CD14-positive monocyte (primary cell): ENCODE data around the gene RP2. TPM values are rescaled to one million over a fixed set of nuclear protein-coding genes. Genes with fewer than 3 reads are reported as not detected.

Experiments used
- DNase-seq, 3 donors: peaks; one replicate each; pipeline ENCODE4 v3.0.0-alpha.2; 2011 to 2022
- H2AFZ ChIP-seq: 2 replicates; pipeline ENCODE4 v1.6.0; 2012; ENCODE audit warnings: mild to moderate bottlenecking, low read depth, low read length, inconsistent platforms; ENCODE audit not compliant: insufficient read depth, poor library complexity, severe bottlenecking
- H3K27ac ChIP-seq, 2 donors: 1 replicate in 1 of 2; 2 replicates in 1 of 2; pipeline ENCODE4 v1.5.1; 2012 to 2013; ENCODE audit warnings: low read length in 2 of 2, control low read depth in 1 of 2, inconsistent platforms in 1 of 2, low read depth in 1 of 2, mild to moderate bottlenecking in 1 of 2
- H3K27me3 ChIP-seq, 2 donors: one replicate each; pipeline versions ENCODE4 v1.6.0 to v1.6.1; 2011 to 2013; ENCODE audit warnings: low read length in 2 of 2; ENCODE audit not compliant: control insufficient read depth in 2 of 2, insufficient read depth in 2 of 2
- H3K36me3 ChIP-seq, 2 donors: replicated peaks in 1 of 2; 1 replicate in 1 of 2; 2 replicates in 1 of 2; pipeline versions ENCODE4 v1.5.1 to v1.6.1; 2012 to 2013; ENCODE audit warnings: low read length in 2 of 2, control low read depth in 1 of 2, inconsistent platforms in 1 of 2, mild to moderate bottlenecking in 1 of 2; ENCODE audit not compliant: insufficient read depth in 2 of 2, control insufficient read depth in 1 of 2
- H3K4me1 ChIP-seq, 2 donors: 1 replicate in 1 of 2; 2 replicates in 1 of 2; pipeline versions ENCODE4 v1.5.1 to v1.6.1; 2012 to 2013; ENCODE audit warnings: low read length in 2 of 2, control low read depth in 1 of 2, inconsistent platforms in 1 of 2, mild to moderate bottlenecking in 1 of 2, moderate library complexity in 1 of 2; ENCODE audit not compliant: insufficient read depth in 2 of 2, control insufficient read depth in 1 of 2
- H3K4me2 ChIP-seq: replicated peaks from 2 replicates; pipeline ENCODE3; 2012; ENCODE audit warnings: low read length, moderate library complexity, mild to moderate bottlenecking; ENCODE audit not compliant: poor library complexity, severe bottlenecking; ENCODE audit errors: extremely low read depth
- H3K4me3 ChIP-seq, 3 experiments: fragments of 200-600 bp in 1 of 3; sonication (generic) in 1 of 3; replicated peaks in 1 of 3; 1 replicate in 2 of 3; 2 replicates in 1 of 3; pipeline ENCODE4 v1.5.1; 2011 to 2013; ENCODE audit warnings: low read length in 3 of 3, mild to moderate bottlenecking in 3 of 3, control low read depth in 2 of 3, low read depth in 2 of 3, inconsistent platforms in 1 of 3, moderate library complexity in 1 of 3
- H3K79me2 ChIP-seq: 2 replicates; pipeline ENCODE4 v1.6.0; 2012; ENCODE audit warnings: mild to moderate bottlenecking, control low read depth, inconsistent platforms, low read length, moderate library complexity; ENCODE audit not compliant: insufficient read depth
- H3K9ac ChIP-seq: 2 replicates; pipeline ENCODE4 v1.6.0; 2017; ENCODE audit warnings: low read length, mild to moderate bottlenecking; ENCODE audit not compliant: insufficient read depth, poor library complexity, severe bottlenecking
- H3K9me3 ChIP-seq, 2 donors: replicated peaks in 1 of 2; 1 replicate in 1 of 2; 2 replicates in 1 of 2; pipeline versions ENCODE4 v1.5.1 to v1.6.1; 2012 to 2013; ENCODE audit warnings: low read length in 2 of 2, control low read depth in 1 of 2; ENCODE audit not compliant: control insufficient read depth in 1 of 2, insufficient read depth in 1 of 2
- H4K20me1 ChIP-seq: 2 replicates; pipeline ENCODE4 v1.6.0; 2012; ENCODE audit warnings: mild to moderate bottlenecking, low read length, control low read depth, moderate library complexity; ENCODE audit not compliant: insufficient read depth
- H3K27ac Mint-ChIP-seq, 7 donors: one replicate each; pipeline ENCODE4 v1.8.0; 2020; ENCODE audit warnings: mild to moderate bottlenecking in 7 of 7, mixed read lengths in 7 of 7, moderate library complexity in 6 of 7, inconsistent platforms in 2 of 7
- H3K27me3 Mint-ChIP-seq, 3 donors: one replicate each; pipeline ENCODE4 v1.8.0; 2021 to 2022; ENCODE audit warnings: low read depth in 3 of 3, mild to moderate bottlenecking in 3 of 3, mixed read lengths in 3 of 3, moderate library complexity in 3 of 3, inconsistent platforms in 1 of 3
- H3K36me3 Mint-ChIP-seq, 2 donors: one replicate each; pipeline ENCODE4 v1.8.0; 2020; ENCODE audit warnings: mixed read lengths in 2 of 2, inconsistent platforms in 1 of 2, mild to moderate bottlenecking in 1 of 2
- H3K4me1 Mint-ChIP-seq: one replicate; pipeline ENCODE4 v1.8.0; 2020; ENCODE audit warnings: mild to moderate bottlenecking, mixed read lengths
- H3K4me3 Mint-ChIP-seq, 2 donors: one replicate each; pipeline ENCODE4 v1.8.0; 2020; ENCODE audit warnings: mild to moderate bottlenecking in 2 of 2, mixed read lengths in 2 of 2, moderate library complexity in 1 of 2
- H3K9me3 Mint-ChIP-seq, 7 donors: one replicate each; pipeline ENCODE4 v1.8.0; 2020 to 2022; ENCODE audit warnings: mixed read lengths in 7 of 7, mild to moderate bottlenecking in 6 of 7, moderate library complexity in 6 of 7, inconsistent platforms in 2 of 7
- WGBS: methylation state at CpG from one replicate; pipeline ENCODE4 v1.1.5; 2013; ENCODE audit warnings: missing lambda C conversion rate; ENCODE audit not compliant: insufficient coverage; 5-methylcytosine and 5-hydroxymethylcytosine counted together
- intact Hi-C, 2 donors: fragments of 100-400 bp; cut with micrococcal nuclease; formaldehyde crosslinking; loops; one replicate each; pipeline versions ENCODE4 v1.15.0 to v1.15.1; 2023
- polyA plus RNA-seq, 3 donors: library from polyadenylated mRNA; depleted of rRNA in 1 of 3; unstranded in 2 of 3; stranded (reverse) in 1 of 3; fragments of 300-500 nt in 2 of 3; fragments of >200 nt in 1 of 3; fragmentation: Illumina TruSeq in 2 of 3; gene quantifications; 1 replicate in 2 of 3; 2 replicates in 1 of 3; pipeline ENCODE4 v1.2.3, GENCODE V29; 2012 to 2021
- TF ChIP-seq, protein P1 (sequence below): fragments of 200-600 bp; IDR thresholded peaks from one replicate; pipeline ENCODE4 v1.8.0; 2022; ENCODE audit warnings: antibody characterized with exemption, mild to moderate bottlenecking

The RP2 gene
- polyA plus RNA-seq, 3 donors = 17.2 to 60.3 (median 55.7) TPM

GRCh38 chrX:46884799-46885198 is 48.0 kb downstream of the RP2 start:
- H3K27ac Mint-ChIP-seq = no peak overlapping the region
- H4K20me1 ChIP-seq = peaks cover 36% of the 10 kb centered on the region

DNA sequence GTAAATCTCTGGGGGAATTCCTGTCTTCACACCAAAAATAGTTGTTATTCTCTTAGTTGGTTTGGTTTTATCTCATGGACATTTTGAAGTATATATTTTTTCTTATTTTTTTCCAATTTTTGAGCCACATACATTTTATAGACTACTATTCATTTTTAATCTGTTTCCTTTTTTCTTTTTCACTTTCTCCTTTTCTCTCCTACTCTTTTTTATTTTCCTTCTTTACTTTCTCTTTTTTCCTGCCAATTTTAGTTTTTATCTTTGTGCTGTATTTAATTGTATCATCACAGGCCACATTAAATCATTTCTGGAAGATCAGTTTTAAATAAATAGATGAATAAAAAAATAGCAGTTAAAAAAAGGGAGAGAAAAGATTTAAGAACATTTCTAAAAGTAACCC is 61.4 kb downstream of the RP2 start:
- no peak overlapping the region for H3K4me2 ChIP-seq
- H3K36me3 ChIP-seq = no peaks in the 10 kb centered on the region
- TF ChIP-seq, protein P1, sequence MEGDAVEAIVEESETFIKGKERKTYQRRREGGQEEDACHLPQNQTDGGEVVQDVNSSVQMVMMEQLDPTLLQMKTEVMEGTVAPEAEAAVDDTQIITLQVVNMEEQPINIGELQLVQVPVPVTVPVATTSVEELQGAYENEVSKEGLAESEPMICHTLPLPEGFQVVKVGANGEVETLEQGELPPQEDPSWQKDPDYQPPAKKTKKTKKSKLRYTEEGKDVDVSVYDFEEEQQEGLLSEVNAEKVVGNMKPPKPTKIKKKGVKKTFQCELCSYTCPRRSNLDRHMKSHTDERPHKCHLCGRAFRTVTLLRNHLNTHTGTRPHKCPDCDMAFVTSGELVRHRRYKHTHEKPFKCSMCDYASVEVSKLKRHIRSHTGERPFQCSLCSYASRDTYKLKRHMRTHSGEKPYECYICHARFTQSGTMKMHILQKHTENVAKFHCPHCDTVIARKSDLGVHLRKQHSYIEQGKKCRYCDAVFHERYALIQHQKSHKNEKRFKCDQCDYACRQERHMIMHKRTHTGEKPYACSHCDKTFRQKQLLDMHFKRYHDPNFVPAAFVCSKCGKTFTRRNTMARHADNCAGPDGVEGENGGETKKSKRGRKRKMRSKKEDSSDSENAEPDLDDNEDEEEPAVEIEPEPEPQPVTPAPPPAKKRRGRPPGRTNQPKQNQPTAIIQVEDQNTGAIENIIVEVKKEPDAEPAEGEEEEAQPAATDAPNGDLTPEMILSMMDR = no peak
- no peaks in the 10 kb centered on the region for H4K20me1 ChIP-seq
- H3K27ac ChIP-seq = no peak overlapping the region
- H3K9me3 ChIP-seq = no peaks in the 10 kb centered on the region
- H3K4me3 ChIP-seq = no peak overlapping the region
- Mint-ChIP-seq H3K27ac (no peak overlapping the region), H3K27me3 (peaks cover 0 to 14% (median 0%) of the 10 kb centered on the region in 3 donors), H3K4me3 (no peak overlapping the region), H3K4me1 (no peaks in the 10 kb centered on the region), H3K9me3 (peaks cover 0 to 2% (median 0%) of the 10 kb centered on the region in 7 donors), H3K36me3 (no peaks in the 10 kb centered on the region)
- H3K27me3 ChIP-seq = peaks cover 0 to 2% of the 10 kb centered on the region in 2 donors
- no peaks in the 10 kb centered on the region for H3K79me2 ChIP-seq
- H3K9ac ChIP-seq = no peak overlapping the region
- intact Hi-C loops = no loop called here
- no peaks in the 10 kb centered on the region for H3K4me1 ChIP-seq
- no peak for DNase-seq
- H2AFZ ChIP-seq = no peak overlapping the region

More at GRCh38 chrX:46884799-46885198, 48.0 kb downstream of the RP2 start:
- Histone ChIP-seq H3K9me3 (no peaks in the 10 kb centered on the region), H3K4me3 (no peak overlapping the region), H3K9ac (no peak overlapping the region), H3K36me3 (peaks cover 45 to 58% of the 10 kb centered on the region in 2 donors), H3K79me2 (peaks cover 4% of the 10 kb centered on the region), H2AFZ (no peak overlapping the region), H3K4me1 (no peaks in the 10 kb centered on the region), H3K27me3 (peaks cover 0 to 3% of the 10 kb centered on the region in 2 donors), H3K27ac (no peak overlapping the region), H3K4me2 (no peak overlapping the region)
- DNase-seq = no peak
- Mint-ChIP-seq H3K9me3 (peaks cover 0 to 2% (median 0%) of the 10 kb centered on the region in 7 donors), H3K4me1 (no peaks in the 10 kb centered on the region), H3K27me3 (peaks cover 0 to 15% (median 0%) of the 10 kb centered on the region in 3 donors), H3K36me3 (peaks cover 18 to 45% of the 10 kb centered on the region in 2 donors), H3K4me3 (no peak overlapping the region)
- WGBS = no CpG with 5 or more reads among the region's 3 CpGs
- intact Hi-C loops = no loop called here
- TF ChIP-seq, protein P1 = no peak
